Liver (tissue), 3 donors: ENCODE data around the gene ADK.

Experiments
- HNF4A ChIP-seq, 2 donors: conservative IDR thresholded peaks; 2 replicates each; pipeline ENCODE4 v1.6.1; 2016; ENCODE audit warnings: antibody characterized with exemption in 2 of 2, mild to moderate bottlenecking in 2 of 2
- SP1 ChIP-seq: IDR thresholded peaks from 2 replicates; pipeline ENCODE4 v1.6.1; 2018; ENCODE audit warnings: antibody characterized with exemption, mild to moderate bottlenecking
- TF ChIP-seq, protein P1 (sequence below): fragments of 150-350 bp; IDR thresholded peaks from 2 replicates; pipeline ENCODE4 v1.5.1; 2017; ENCODE audit warnings: improper control_type of control experiment, low read depth, low read length; ENCODE audit not compliant: missing input control
- TF ChIP-seq, protein P2 (sequence below): IDR thresholded peaks from 2 replicates; pipeline ENCODE4 v1.6.1; 2016; ENCODE audit warnings: antibody characterized with exemption
- donor health status: healthy.
- donor health status: healthy.

- TF ChIP-seq, protein P1, sequence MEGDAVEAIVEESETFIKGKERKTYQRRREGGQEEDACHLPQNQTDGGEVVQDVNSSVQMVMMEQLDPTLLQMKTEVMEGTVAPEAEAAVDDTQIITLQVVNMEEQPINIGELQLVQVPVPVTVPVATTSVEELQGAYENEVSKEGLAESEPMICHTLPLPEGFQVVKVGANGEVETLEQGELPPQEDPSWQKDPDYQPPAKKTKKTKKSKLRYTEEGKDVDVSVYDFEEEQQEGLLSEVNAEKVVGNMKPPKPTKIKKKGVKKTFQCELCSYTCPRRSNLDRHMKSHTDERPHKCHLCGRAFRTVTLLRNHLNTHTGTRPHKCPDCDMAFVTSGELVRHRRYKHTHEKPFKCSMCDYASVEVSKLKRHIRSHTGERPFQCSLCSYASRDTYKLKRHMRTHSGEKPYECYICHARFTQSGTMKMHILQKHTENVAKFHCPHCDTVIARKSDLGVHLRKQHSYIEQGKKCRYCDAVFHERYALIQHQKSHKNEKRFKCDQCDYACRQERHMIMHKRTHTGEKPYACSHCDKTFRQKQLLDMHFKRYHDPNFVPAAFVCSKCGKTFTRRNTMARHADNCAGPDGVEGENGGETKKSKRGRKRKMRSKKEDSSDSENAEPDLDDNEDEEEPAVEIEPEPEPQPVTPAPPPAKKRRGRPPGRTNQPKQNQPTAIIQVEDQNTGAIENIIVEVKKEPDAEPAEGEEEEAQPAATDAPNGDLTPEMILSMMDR = no peak
- TF ChIP-seq HNF4A (conservative IDR thresholded peaks at IDR 0.05) = no peak
- no peak for TF ChIP-seq SP1
- TF ChIP-seq, protein P2, sequence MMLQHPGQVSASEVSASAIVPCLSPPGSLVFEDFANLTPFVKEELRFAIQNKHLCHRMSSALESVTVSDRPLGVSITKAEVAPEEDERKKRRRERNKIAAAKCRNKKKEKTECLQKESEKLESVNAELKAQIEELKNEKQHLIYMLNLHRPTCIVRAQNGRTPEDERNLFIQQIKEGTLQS = no peak
These were observed 599.8 kb downstream of the ADK start for GRCh38 chr10:74750848-74751274.
